GM18907 (cell line): ENCODE data around the gene TRPM3.
"Not testable (repeated sequence)": the region's sequence is repeated elsewhere in the genome, so short reads cannot be mapped to it uniquely, and the experiment has no call there.

Experiments used
- ATAC-seq: cut with Tn5 transposase; IDR thresholded peaks from one replicate; pipeline ENCODE4 v1.9.1; 2021; ENCODE audit warnings: mild to moderate bottlenecking, moderate library complexity; ENCODE audit not compliant: unreplicated experiment

The TRPM3 gene

GRCh38 chr9:70683841-70684240 is 437.6 kb downstream of the TRPM3 start:
- no peak for ATAC-seq

- ATAC-seq: no peak
Observed at GRCh38 chr9:70682298-70682697, 439.1 kb downstream of the TRPM3 start.

DNA sequence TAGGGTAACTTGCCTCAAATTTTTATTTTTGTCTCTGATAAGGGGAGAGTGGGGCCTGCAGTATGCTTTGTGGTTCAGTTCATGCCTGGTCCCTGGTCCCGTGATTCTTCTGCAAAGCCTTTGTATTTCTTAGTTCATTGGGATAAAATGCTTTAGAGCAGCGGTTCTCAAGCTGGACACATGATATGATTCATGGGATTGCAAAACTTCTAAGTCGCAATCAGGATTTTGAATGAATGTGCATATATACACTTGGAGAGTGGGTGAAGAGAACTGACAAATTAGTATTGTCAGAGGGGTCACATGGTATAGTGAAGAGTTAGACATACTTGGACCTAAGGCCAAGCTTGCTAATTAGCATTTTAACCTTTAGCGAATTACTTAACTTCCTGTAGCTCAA is 441.6 kb downstream of the TRPM3 start:
- no peak for ATAC-seq

DNA sequence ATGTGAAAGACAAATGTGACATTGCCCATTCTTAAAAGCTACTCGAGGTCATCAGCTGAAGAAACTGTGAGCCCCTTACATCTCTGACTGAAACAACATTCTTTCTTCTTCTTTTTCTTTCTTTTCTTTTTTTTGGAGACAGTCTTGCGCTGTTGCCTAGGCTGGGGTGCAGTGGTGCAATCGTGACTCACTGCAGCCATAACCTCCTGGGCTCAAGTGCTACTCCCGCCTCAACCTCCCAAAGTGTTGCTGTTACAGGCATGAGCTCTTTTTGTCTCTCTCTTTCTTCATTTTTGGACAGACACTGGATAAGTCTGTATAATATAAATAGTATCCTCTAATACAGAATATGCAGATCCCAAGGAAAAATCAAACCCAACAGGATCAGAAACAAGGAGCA is 443.3 kb downstream of the TRPM3 start:
- ATAC-seq: no peak

GRCh38 chr9:70677055-70677735 is 444.2 kb downstream of the TRPM3 start:
- ATAC-seq: no peak

- no peak for ATAC-seq
Observed at GRCh38 chr9:70675868-70676370, 445.5 kb downstream of the TRPM3 start.

DNA sequence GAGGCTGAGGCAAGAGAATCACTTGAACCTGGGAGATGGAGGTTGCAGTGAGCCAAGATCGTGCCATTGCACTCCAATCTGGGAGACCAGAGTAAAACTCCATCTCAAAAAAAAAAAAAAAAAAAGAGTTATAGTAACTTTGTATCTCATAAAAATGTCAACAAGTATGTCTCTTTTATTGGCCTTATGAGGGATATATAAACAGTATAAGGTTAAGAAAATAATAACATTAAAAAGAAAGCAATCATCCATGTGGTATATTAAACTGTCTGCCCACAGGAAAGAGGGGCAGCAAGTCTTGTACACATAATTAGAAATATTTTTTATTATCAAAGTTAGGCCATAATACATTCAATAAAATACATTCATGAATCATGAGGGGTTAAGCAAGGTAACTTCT is 447.6 kb downstream of the TRPM3 start:
- no peak for ATAC-seq

GRCh38 chr9:70672161-70672649 is 449.2 kb downstream of the TRPM3 start:
- no peak for ATAC-seq

DNA sequence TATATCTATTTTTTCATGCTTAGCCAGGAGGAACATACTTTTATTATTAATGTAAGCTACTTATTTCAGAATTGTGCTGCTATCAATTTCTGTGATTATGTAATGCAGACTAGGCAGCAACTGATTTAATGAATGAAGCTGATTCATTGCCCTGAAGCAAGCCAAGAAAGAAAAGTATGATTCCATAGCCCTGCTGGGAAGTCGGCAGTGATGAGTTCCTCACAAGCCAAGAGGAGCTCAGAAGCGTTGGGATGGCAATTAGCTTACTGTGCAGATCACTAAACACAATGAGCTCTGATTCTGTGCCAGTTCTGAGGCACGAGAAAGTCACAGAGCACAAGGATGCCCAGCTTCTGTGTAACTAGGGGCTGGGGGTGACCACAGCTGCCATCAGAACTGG is 452.7 kb downstream of the TRPM3 start:
- no peak for ATAC-seq

- ATAC-seq: no peak
Observed at GRCh38 chr9:70658765-70659164, 462.7 kb downstream of the TRPM3 start.

DNA sequence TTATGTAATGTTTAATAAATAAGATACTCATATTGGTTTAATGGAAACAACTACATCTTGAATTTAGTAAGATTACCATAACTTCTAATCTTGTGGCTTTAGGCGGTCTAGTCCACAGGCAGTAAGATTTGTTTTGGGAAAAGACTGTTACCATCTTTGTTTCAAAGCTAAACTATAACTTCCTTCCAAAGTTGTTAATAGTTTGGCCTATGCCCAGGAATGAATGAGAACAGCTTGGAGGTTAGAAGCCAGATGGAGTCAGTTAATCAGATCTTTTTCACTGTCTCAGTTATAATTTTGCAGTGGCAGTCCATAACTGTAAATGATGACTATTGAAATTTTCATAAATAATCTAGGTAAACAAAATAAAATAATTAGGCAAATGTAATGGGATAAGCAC is 465.1 kb downstream of the TRPM3 start:
- no peak for ATAC-seq

DNA sequence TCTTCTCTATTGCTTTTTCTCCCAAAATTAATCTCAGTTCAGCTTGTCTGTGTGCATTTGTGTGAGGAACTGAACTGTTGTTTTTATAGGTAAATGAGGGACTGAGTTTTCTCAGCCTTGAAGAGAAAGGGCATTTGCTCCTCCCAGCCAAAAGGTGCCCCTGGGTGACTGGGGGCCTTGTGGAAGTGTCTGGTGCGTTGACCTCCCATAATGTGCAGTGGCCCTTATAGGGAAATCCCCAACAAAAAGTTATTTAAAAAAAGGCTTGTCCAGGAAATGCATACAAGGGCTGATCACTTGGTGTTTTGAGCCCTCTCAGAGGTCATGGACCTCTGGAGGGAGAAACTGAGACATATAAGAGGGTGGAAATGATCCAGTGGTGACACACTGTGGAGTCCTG is 467.3 kb downstream of the TRPM3 start:
- no peak for ATAC-seq

- not testable (repeated sequence) for ATAC-seq
Observed at GRCh38 chr9:70644627-70645026, 476.8 kb downstream of the TRPM3 start.

DNA sequence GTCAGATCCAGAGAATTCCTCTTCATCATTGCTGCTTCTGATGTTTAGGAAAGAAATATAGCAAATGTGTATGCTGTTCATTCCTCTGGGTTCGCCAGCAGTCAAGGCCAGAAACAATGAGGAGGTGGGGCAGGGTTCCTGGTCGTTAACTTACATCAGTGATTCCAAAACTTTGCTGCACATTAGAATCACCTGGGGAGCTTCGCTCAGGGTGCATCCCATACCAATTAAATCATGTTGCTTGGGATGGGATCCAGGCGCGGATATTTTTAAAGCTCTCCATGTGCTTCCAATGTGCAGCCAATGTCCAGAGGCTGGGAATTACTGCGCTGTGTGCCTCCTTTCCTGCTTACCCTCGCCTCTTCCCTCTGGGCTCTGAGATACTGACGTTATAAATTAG is 479.1 kb downstream of the TRPM3 start:
- no peak for ATAC-seq

DNA sequence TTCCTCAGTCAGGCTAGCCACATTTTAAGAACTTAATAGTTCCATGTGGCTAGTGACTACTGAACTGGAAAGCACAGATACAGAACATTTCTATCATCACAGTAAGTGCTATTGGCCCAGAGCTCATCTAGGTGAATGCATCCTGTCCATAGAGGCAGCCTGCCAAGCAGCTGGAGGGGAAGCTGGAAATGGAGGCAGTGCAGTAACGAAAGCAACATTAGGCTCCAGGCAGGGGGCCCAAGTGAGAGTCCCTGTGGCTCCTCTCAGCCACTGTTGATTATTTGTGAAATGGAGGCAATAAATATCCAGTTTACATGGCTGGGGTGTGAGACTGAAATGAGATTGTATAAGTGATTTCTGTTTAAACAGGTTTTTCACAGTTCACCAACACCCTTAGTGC is 479.8 kb downstream of the TRPM3 start:
- no peak for ATAC-seq

GRCh38 chr9:70641031-70641430 is 480.4 kb downstream of the TRPM3 start:
- ATAC-seq: no peak

- peak; percentile 59 for ATAC-seq
Observed at GRCh38 chr9:70639853-70640814, 481.3 kb downstream of the TRPM3 start.

DNA sequence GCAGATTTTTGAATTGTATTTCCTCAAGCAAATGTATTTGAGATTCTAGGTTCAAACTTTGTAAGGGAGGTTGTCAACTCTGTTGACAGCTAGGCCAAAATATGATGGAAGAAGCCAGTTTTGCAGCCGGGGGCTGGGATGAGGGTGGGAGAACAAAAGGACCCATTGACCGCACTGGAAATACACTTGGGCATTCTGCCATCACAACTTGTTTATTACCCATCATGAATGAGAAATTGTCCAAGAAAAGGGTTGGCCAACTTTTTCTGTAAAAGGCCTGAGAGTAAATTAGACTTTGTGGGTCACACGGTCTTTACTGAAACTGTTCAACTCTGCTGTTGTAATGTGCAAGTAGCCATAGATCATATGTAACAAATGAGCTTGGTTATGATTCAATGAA is 485.6 kb downstream of the TRPM3 start:
- no peak for ATAC-seq

DNA sequence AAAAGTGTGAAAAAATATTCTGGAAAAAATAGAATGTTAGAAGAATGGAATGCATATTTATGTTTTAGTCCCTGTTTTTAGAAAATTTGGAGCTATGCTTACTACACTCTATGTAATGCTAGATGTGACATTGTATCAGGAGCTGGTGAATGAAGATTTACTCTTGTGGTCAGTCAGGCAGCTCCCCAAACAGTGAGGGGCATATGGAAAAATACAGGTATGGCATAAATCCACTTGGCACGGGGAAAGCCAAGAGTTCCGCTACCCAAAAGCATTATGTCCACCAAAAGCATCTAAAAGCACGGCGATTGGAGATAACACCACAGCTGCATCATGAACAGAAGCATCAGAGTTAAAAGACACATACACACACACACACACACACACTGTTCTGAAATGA is 486.7 kb downstream of the TRPM3 start:
- ATAC-seq: no peak

GRCh38 chr9:70630971-70631370 is 490.4 kb downstream of the TRPM3 start:
- no peak for ATAC-seq

DNA sequence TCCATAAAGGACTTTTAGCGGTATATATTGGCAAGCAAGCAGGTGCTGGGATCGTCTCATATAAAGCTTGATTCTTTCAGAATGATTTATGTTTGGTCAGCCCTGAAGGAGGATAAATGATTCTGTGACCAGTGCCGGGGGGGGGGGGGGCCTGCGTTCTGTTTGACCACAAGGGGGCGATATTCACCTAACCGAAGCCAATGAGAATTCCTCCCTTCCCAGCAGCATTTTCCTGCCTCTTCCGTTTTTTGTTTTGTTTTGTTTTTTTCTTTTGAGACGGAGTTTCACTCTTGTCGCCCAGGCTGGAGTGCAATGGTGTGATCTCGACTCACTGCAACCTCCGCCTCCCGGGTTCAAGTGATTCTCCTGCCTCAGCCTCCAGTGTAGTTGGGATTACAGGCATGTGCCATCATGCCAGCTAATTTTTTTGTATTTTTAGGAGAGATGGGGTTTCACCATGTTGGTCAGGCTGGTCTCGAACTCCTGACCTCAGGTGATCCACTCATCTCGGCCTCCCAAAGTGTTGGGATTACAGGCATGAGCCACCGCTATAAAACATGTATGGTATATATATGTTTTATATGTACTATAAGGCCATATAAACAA is 492.2 kb downstream of the TRPM3 start:
- ATAC-seq: not testable (repeated sequence)
